Effector CD8-positive, alpha-beta T cell (primary cell): Measurements from ENCODE around the gene WDR41.

Experiments
- DNase-seq: peaks from one replicate; lab custom pipeline; 2025; lab: John Stamatoyannopoulos, UW

WDR41 gene

DNA sequence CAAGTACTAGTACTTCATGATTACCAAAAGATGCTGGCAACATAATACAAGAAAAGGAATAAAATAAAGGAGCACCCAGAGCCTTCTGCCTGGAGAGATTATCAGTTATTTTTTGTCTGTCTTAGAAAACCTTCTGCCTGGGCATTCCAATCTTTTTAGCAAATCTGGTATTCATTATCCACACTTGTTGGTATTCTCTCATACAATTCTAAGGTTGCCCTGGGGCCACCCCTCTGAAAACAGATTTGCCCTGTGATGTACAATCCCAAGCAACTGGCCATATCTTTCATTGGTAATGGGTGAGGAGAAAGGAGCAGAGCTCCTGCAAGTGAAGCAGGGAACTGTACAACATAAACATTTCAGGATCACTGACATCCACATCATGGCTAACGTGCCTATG lies 47.8 kb downstream of the WDR41 start:
- no peak for DNase-seq

DNA sequence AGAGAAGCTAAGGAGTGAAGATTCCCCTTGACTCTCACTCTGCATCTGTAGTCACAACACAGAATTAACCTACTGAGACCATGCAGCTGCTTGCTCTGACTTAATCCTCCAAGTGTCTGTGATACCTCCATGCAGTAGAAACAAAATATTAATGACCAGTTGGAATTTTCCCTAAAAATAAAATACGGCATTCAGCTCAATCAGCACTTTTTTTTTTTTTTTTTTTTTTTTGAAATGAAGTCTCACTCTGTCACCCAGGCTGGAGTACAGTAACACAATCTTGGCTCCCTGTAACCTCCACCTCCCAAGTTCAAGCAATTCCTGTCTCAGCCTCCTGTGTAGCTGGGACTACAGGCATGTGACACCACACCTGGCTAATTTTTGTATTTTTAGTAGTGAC lies 48.4 kb downstream of the WDR41 start:
- DNase-seq: no peak

DNA sequence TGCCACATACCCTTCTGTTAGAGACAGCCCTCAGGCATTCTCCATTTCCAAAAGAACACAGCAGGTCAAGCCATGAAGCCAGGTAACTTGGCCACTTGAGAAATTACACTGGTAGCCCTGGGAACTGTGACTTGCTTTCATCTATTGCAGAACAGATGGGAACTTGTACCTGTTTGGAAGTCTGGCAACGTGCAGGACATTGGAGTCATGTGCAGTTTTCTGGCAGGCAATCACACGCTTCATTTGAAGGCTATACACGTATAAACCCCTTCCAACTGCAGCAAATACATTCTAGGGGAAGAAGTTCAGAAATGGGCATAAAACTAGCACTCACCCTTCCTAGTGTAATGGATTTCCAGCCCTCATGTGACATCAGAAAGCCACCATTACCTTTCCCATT lies 54.0 kb downstream of the WDR41 start:
- no peak for DNase-seq

DNA sequence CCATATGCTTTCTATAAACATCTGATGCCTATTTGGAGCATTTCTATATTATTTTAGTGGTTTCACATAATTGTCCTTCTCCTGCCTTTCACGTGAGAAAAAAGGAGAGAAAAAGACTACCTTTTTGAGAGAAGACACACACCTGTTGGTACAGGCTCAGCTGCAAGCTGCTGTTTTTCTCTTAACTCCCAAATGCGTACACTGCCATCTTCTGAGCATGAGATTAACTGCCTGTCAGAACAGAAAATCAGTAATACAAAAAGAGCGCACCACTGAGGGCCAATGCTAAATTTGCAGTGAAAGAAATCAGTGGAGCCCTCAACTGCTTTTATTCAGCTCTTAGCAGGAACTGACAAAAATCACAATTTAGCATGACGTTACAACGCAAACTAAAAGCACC lies 54.9 kb downstream of the WDR41 start:
- no peak for DNase-seq

DNA sequence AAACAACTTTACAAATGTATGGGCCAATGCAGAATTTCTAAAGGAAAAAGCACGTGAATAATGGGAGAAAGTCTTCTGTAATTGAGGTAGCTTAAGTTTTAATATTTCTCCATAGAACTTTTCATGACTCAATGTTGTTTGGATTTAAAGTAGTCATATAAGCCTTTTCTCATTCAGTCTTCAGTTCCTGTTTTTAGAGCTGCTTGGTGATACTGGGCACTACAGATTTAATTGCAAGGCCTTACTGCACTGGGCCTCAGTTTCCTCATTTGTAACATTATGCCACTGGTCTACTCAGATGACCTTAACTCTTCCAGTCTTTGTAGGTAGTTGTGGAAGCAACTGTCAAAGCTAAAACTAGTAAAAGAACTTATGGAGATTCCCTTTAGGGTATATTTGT lies 60.4 kb downstream of the WDR41 start:
- no peak for DNase-seq

DNA sequence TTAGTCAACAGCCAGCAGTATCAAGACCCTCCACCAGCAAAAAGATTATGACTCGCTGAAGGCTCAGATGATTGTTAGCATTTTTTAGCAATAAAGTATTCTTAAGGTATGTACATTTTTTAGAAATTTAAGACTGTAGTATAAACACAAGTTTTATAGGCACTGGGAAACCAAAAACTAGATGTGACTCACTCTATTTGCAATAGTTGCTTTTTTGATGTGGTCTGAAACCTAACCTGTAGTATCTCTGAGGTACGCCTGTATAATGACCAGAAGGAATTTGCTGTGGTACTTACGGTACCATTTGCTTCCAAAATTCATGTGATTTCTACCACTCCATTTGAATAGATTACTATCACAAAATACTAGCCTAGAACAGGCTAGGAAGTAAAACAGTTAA lies 60.8 kb downstream of the WDR41 start:
- DNase-seq: no peak

DNA sequence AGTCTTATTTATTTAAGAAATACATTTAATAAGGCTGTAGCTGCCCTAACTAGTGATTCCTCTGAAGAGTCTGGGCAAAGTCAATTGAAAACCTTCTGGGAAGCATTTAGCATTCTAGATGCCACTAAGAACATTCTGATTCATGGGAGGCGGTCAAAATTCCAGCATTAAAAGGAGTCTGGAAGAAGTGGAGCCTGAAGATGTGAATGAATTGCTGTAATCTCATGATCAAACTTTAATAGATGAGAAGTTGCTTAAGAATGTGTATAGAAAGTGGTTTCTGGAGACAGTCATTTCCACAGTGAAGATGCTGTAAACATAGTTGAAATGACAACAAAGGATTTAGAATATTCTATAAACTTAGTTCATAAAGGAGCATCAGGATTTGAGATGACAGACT lies 61.4 kb downstream of the WDR41 start:
- no peak for DNase-seq

DNA sequence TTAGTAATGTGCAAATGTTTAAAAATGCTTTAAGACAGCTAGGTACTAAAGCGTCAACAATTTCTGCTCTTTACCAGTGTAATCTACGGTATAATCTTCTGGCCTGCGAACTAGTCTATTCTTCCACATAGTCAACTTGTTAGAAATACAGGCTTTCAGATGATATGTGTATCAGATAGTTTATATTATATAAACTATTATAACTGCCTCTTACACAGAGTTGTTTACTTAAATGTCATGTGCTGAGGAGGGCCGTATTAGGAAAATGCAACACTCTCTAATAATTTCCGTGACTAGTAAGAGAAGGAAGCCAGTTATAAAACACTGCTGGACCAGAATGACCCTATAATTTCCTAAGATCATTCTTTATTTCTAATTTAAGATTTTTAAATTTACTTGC lies 63.6 kb downstream of the WDR41 start:
- no peak for DNase-seq

DNA sequence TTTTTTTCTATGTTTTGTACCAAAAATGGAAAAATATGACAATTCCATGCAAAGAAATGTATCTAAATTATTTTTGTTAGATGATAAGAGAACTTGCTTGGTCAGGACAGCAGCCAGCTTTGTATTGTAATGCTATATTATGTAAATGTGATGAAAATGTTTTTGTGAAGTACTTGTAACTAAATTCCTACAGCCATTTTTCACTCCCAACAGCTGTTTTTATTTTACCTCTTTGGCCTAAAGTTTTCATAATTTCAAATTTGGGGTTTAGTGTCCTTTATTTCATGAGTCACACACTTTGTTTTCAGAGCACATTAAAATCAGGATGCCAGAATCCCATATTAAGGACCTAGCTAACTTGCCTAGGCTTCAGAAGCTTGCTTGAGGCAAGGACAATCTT lies 64.1 kb downstream of the WDR41 start:
- no peak for DNase-seq

DNA sequence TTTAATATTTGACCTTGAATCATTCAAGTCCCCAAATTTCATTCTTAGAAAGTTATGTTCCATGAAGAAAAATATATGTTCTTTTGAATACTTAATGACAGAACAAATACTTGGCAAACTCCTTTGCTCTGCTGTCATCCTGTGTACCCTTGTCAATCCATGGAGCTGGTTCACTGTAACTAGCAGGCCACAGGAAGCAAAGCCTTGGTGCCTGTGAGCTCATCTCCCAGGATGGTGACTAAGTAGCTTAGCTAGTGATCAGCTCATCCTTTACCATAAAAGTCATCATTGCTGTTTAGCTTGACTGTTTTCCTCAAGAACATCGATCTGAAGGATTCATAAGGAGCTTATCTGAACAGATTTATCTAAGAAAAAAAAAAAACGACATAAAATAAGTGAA lies 65.4 kb downstream of the WDR41 start:
- DNase-seq: no peak

DNA sequence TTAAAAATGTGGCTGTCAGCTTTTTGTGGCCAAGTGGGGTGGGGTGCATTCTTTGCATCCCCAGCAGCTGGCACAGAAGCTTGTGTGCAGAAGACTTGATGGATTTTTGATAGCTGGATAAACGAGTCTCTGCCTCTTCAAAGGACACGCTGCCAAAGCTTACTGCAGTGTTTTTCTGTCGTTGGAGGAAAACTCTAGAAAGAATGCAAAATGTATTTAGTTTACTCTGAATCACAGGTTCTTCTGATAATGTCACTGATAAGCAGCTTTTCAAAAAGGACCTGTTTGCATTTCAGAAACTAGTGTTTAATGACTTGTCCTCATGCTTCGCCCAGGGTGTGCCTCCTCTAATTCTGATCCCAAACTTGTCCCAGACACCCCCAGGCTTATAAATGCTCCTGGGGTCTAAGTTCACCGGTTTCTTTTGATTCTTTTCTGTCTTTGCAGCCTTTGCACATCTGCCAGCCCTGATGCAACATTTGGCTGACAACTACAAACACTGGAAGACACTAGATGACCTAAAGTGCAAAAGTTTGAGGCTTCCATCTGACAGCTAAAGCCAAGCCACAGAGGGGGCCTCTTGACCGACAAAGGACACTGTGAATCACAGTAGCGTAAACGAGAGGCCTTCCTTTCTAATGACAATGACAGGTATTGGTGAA lies 66.0 kb downstream of the WDR41 start:
- no peak for DNase-seq

DNA sequence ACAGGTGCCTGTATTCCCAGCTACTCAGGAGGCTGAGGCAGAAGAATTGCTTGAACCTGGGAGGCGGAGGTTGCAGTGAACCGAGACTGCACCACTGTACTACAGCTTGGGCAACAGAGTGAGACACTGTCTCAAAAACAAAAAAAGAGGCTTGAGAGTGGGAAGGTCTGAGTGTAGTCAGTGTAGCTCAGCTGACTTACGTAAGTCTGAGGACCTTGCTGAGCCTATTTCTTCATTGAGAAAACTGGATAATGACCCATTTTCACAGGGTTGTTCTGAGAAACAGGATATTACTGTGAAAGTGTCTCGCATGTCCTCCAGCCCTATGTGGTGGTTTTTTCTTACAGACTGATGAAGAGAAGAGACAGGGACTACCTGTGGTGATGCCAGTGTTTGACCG lies 66.7 kb downstream of the WDR41 start:
- DNase-seq: no peak

DNA sequence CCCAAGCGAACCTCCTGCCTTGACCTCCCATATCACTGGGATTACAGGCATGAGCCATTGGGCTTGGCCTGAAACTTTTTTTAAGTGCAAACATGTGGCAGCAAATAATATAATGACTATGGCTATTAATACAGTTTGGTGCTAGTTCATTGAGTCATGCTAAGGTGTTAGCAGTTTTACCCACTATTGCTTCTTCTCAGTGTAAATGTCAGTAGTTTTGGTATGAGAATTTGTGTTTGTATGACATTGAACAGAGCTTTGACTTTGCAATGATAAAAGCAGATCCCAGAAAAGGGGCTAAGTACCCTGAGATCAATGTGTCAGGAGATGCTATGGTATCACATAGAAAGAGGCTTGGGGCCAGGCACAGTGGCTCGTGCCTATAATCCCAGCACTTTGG lies 67.2 kb downstream of the WDR41 start:
- DNase-seq: no peak

DNA sequence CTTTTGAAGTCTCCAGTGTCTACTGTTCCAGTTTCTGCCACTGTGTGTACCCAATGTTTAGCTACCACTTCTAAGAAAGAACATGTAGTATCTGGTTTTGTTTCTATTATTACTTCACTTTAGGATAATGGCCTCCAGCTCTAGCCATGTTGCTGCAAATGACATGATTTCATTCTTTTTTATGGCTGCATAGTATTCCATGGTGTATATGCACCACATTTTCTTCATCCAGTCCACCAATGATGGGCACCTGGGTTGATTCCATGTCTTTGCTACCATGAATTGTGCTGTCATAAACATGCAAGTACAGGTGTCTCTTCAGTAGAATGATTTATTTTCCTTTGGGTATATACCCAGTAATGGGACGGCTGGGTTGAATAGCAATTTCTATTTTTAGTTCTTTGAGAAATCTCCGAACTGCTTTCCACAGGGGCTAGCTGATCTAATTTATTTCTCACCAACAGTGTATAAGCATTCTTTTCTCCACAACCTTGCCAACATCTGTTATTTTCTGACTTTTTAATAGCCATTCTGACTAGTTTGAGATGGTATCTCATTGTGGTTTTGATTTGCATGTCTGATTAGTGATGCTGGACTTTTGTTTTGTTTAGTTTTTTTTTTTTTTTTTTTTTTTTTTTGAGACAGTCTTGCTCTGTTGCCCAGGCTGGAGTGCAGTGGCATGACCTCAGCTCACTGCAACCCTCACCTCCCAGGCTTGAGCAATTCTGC lies 68.9 kb downstream of the WDR41 start:
- no peak for DNase-seq

DNA sequence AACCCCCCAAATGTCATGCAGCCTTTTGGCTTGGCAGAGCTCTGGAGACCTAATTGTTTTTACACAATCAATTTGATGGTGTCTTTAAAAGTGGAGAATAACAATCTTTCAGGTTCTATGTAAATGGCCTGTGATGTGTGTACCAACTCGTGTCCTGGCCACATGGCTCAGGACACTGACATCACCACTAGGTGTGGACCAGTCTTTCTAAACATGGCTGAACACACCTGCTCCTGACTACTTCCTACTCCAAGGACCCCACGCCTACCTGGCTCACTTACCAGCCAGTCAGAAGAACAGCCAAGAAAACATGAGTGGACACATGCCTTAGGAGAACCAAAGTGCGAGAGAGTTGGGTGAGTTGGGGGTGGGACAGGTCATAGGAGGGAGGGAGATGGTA lies 71.2 kb downstream of the WDR41 start:
- no peak for DNase-seq

DNA sequence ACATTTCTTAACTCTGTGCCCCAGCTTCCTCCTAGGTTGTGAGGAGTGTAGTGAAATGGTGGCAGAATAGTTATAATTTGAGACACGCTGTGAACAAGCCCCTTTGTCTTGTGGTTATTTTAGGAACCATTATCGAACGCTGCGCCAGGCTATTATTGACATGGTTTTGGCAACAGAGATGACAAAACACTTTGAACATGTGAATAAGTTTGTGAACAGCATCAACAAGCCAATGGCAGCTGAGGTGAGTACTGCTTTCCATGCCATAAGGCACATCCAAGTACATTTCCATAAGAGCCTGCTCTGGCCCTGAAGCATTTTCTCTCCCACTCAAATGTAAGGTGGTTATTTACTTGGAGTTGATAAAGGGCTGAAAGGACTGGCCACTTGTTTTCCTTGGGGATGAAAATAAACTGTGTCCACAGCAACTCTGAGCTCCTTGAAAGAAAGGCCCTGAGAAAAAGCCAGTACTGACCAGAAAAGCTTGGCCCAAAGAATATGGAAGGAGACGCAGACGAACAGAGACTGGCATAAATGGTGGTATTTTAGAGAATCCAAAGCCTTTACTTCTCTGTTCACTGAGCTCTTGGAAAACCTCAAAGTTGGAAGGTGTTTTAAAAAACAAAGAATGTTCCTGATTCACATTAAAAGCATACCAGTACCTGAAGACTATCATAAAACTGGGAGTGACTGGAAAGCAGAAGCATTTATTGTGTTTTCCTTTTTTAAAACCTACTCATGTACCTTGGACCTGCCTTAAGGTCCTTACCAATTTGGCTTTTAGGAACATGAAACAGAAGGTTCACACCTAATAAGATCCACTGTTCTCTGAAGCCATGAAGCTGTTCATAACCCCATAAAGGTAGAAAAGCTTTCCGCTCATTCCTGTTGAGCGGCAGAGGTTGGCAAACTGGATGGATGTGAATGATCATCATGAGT lies 72.2 kb downstream of the WDR41 start:
- no peak for DNase-seq

DNA sequence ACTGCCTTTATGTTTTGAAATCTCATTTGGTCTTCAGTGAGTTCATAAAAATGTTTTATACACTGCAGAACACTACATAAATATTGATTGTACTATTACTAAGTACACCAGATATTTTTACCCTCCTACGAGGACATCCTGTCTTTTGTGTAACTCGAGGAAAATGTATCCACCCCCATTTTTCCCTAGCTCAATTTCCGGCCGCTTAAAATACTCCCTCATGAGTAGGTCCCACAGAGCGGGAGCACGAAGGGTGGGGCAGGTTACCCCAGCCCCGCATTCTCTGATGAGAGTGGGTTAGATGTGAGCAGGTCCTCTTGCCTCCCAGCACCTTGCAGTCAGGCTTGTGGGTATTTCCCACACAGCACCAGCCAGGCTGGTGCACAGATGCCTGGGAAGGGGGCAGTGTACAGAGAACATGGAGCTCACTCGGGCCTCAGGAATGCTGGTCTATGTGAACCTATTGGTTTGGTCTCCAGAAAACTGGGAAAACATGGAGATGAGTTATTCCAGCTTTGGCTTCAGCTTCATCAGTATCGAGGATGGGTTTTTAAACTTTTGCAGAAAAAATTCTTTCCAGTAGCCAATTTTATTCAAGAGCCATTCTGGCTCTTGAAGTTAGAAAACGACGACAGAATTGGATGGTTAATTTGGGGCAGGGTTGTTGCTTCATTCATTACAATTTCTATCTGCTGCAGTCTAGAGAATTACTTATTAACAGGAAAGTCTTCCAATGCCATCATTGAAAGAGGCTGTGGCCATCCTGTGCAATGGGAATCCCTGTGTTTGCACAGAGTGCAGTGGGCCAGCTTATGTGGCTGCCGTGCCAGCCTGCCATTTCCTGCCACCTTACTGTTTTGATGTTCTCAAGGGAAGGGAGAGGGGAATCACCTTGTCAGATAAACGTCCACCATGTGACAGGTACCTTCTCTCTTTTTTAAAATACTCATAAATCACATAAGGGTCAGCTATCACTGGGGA lies 73.2 kb downstream of the WDR41 start:
- DNase-seq: no peak

DNA sequence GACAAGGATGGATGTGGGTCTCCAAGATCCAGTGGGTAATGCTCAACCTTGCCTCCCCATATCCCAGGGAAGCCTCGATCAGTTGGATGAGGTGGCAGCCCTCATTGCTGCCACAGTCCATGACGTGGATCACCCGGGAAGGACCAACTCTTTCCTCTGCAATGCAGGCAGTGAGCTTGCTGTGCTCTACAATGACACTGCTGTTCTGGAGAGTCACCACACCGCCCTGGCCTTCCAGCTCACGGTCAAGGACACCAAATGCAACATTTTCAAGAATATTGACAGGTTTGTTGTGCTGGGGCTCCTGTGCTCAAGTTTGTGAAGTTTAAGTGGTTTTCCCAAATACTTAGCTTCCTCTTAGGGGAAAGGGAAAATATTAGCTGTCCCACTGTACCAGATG lies 74.0 kb downstream of the WDR41 start:
- no peak for DNase-seq

DNA sequence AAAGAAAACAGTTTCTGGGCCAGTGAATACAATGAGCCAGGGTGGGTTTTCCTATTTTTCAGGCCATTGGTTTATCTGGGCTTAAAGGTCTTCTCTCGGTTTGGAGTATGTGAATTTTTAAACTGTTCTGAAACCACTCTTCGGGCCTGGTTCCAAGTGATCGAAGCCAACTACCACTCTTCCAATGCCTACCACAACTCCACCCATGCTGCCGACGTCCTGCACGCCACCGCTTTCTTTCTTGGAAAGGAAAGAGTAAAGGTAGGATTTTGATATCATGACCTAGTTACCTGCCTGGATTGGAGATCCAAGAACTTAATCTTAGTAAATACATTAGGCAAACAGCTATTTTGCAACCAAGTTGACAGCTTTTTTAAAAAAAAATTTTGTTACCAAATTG lies 79.1 kb downstream of the WDR41 start:
- DNase-seq: no peak

DNA sequence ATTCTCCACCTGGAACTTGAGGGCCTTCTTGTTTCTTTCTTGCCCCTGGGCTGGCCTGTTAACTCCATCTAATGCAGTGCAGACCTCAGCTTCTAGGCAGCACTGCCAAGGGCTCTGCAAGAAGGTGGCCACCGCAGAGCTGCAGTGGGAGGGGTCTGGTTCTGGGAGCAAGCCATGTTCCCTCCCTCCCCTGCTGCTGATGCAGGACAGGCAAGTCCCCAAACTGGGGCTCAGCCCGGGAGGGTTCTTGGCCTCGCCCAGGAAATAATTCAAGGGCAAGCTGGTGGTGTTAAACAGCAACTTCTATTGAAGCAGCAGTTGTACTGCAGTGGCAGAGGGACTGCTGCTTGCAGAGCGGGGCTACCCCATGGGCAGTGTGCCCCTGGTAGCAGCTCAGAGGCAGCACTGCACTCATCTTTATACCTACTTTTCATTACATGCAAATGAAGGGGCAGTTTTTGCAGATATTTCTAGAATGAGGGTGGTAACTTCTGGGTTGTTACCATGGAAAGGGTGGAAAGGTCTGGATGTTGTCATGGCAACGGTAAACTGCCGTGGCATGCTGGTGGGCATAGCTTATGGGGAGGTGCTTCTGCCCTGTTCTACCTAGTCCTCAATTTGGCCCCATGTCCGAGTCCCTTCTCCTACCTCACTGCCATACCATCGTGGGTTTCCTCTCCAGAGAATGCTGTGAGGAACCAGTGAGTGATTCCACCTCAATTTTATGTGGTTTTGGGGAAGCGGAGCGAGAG lies 82.1 kb downstream of the WDR41 start:
- no peak for DNase-seq

DNA sequence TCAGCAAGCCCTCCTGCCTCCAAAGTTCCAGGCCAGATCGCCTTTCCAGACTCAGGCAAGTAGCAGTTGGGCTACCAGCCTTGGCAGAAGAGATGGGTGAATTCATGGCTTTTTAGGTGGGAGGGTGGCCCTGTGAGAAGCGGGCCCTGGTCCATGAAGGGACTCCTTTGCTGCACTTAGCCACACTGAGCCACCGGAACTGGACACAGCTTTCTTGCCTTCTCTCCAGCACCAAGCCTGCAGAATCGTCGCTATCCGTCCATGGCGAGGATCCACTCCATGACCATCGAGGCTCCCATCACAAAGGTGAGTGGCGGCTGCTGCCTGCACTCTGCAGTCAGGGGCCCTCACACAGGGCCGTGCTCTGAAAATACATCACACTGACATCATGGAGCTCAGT lies 85.0 kb downstream of the WDR41 start:
- DNase-seq: no peak
